ENCODE data around the gene ICA1L. TPM values are rescaled to one million over a fixed set of nuclear protein-coding genes. Genes with fewer than 3 reads are reported as not detected.

Gene ICA1L
- total and polyA plus RNA-seq, 2 experiments from 2014 or later = 8.3 to 17.3 TPM

GRCh38 chr2:202782940-202783558, 88.5 kb downstream of the ICA1L start:
- Histone ChIP-seq H3K4me1 (ENCODE audit: low read depth) (no peaks in the 10 kb centered on the region), H3K9me3 (ENCODE audit: low read depth) (no peaks in the 10 kb centered on the region), H3K36me3 (peaks cover 16% of the 10 kb centered on the region), H3K4me3 (no peak overlapping the region), H3K27ac (no peak overlapping the region), H3K27me3 (no peaks in the 10 kb centered on the region)
- TF ChIP-seq CTCF (IDR thresholded peaks at IDR 0.05; ENCODE audit: low read depth, low read length) = no peak
- DNase-seq (ENCODE audit: low read depth in 1 of 2, low spot score in 1 of 2) = no peak

- no peak for TF ChIP-seq CTCF (IDR thresholded peaks at IDR 0.05; ENCODE audit: low read depth, low read length)
- no peaks in the 10 kb centered on the region for H3K9me3 ChIP-seq (ENCODE audit: low read depth)
- H3K27me3 ChIP-seq = no peaks in the 10 kb centered on the region
- H3K4me3 ChIP-seq = no peak overlapping the region
- DNase-seq (ENCODE audit: low read depth in 1 of 2, low spot score in 1 of 2) = no peak
- H3K4me1 ChIP-seq (ENCODE audit: low read depth) = no peaks in the 10 kb centered on the region
- no peak overlapping the region for H3K27ac ChIP-seq
- peaks cover 16% of the 10 kb centered on the region for H3K36me3 ChIP-seq
Measured at GRCh38 chr2:202780514-202781021, 91.0 kb downstream of the ICA1L start.

GRCh38 chr2:202778217-202778616, 93.3 kb downstream of the ICA1L start:
- Histone ChIP-seq H3K36me3 (peaks cover 24% of the 10 kb centered on the region), H3K27me3 (no peaks in the 10 kb centered on the region), H3K27ac (no peak overlapping the region), H3K9me3 (ENCODE audit: low read depth) (no peaks in the 10 kb centered on the region), H3K4me1 (ENCODE audit: low read depth) (no peaks in the 10 kb centered on the region), H3K4me3 (no peak overlapping the region)
- DNase-seq (ENCODE audit: low read depth in 1 of 2, low spot score in 1 of 2) = no peak
- no peak for TF ChIP-seq CTCF (IDR thresholded peaks at IDR 0.05; ENCODE audit: low read depth, low read length)

DNA sequence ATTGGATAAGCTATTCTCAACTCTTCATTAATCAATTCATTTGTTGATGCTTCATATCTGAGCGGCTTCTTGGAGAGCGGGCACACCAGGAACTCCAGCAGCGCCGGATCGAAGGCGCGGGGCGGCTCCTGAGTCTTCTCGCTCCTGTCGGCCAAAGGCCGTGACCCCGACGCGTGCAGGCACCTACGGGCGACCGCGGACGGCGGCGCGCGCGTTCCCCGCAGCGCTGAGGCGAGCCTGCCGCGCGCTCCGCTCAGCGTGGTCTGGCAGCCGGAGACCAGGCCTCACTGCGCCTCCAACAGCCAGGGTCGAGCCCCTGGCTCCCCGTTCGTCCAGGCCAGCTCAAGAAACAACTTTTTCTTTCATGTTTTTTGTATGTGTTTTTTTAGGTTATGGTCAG, 97.5 kb downstream of the ICA1L start:
- no peaks in the 10 kb centered on the region for H3K27me3 ChIP-seq

DNA sequence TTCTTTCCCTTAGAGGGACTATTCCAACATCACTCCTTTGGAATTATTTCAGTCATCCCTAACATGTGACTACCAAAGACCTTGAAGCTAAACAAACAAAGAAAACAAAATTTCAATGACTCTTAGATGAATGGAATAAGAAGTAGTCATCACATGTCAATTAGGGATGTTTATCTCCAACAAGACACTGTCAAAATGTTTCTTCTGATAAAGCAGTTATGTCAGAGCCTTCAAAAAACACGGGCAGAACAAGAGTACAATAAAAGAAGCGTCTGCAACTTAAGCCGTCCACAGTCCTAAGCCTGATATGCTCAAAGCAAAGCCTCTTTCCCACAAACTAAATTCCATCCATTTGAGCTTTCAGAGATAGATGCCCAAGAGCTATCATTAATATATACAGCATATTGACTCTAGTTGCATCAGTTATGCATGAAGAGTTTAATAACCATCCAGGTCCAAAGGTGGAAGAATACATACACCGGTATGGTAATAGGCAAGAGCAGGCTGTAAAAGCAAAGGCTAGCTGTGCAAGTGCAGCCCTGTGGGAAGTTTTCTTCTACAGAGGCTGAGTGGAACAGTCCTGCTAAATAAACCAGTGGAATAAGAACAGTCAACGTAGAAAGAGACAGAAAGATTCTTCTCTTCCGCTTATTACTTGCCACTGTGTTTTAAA, 98.1 kb downstream of the ICA1L start:
- H3K4me3 ChIP-seq = no peak overlapping the region
- no peaks in the 10 kb centered on the region for H3K27me3 ChIP-seq
- no peak for TF ChIP-seq CTCF (IDR thresholded peaks at IDR 0.05; ENCODE audit: low read depth, low read length)
- DNase-seq (ENCODE audit: low read depth in 1 of 2, low spot score in 1 of 2) = no peak
- H3K9me3 ChIP-seq (ENCODE audit: low read depth) = no peaks in the 10 kb centered on the region
- H3K4me1 ChIP-seq (ENCODE audit: low read depth) = no peaks in the 10 kb centered on the region
- H3K27ac ChIP-seq = peak overlapping the region; percentile 58
- H3K36me3 ChIP-seq = peaks cover 15% of the 10 kb centered on the region

More for the DNA sequence above, 97.5 kb downstream of the ICA1L start:
- Histone ChIP-seq H3K9me3 (ENCODE audit: low read depth) (no peaks in the 10 kb centered on the region), H3K27ac (no peak overlapping the region), H3K4me3 (no peak overlapping the region), H3K4me1 (ENCODE audit: low read depth) (no peaks in the 10 kb centered on the region), H3K36me3 (peaks cover 18% of the 10 kb centered on the region)
- no peak for TF ChIP-seq CTCF (IDR thresholded peaks at IDR 0.05; ENCODE audit: low read depth, low read length)
- no peak for DNase-seq (ENCODE audit: low read depth in 1 of 2, low spot score in 1 of 2)

Measured in cardiac muscle cell (in vitro differentiated cells and primary cell).